HG03025 (cell line): Measurements from ENCODE around the gene PRDM16.

Experiments
- ATAC-seq: cut with Tn5 transposase; IDR thresholded peaks from one replicate; pipeline ENCODE4 v1.9.1; 2021; ENCODE audit warnings: mild to moderate bottlenecking, moderate library complexity; ENCODE audit not compliant: unreplicated experiment, low FRiP score

PRDM16 gene

GRCh38 chr1:3306583-3307291 is 237.7 kb downstream of the PRDM16 start:
- no peak for ATAC-seq

- no peak for ATAC-seq
These were observed 238.4 kb downstream of the PRDM16 start for GRCh38 chr1:3307359-3307758.

- no peak for ATAC-seq
These were observed 239.1 kb downstream of the PRDM16 start for GRCh38 chr1:3308053-3308452.

GRCh38 chr1:3310718-3311400 is 241.9 kb downstream of the PRDM16 start:
- ATAC-seq = no peak

GRCh38 chr1:3311711-3312110 is 242.7 kb downstream of the PRDM16 start:
- ATAC-seq = no peak

GRCh38 chr1:3312310-3312897 is 243.4 kb downstream of the PRDM16 start:
- no peak for ATAC-seq

- ATAC-seq = no peak
These were observed 244.0 kb downstream of the PRDM16 start for GRCh38 chr1:3312898-3313575.

- no peak for ATAC-seq
These were observed 244.6 kb downstream of the PRDM16 start for GRCh38 chr1:3313576-3313950.

GRCh38 chr1:3314491-3315381 is 245.7 kb downstream of the PRDM16 start:
- ATAC-seq = no peak

GRCh38 chr1:3315399-3316339 is 246.7 kb downstream of the PRDM16 start:
- no peak for ATAC-seq

GRCh38 chr1:3316340-3316943 is 247.4 kb downstream of the PRDM16 start:
- no peak for ATAC-seq

GRCh38 chr1:3317456-3317855 is 248.5 kb downstream of the PRDM16 start:
- ATAC-seq = no peak

- ATAC-seq = no peak
These were observed 249.3 kb downstream of the PRDM16 start for GRCh38 chr1:3318329-3318728.

GRCh38 chr1:3319874-3320245 is 250.9 kb downstream of the PRDM16 start:
- no peak for ATAC-seq

GRCh38 chr1:3320246-3321152 is 251.5 kb downstream of the PRDM16 start:
- ATAC-seq = no peak

- ATAC-seq = no peak
These were observed 252.8 kb downstream of the PRDM16 start for GRCh38 chr1:3321559-3322449.

GRCh38 chr1:3322450-3323020 is 253.5 kb downstream of the PRDM16 start:
- ATAC-seq = no peak
